ENCODE measurements around the gene C6orf52.

GRCh38 chr6:10690651-10691445 lies 3.6 kb downstream of the C6orf52 start:
- TF ChIP-seq, protein P1, sequence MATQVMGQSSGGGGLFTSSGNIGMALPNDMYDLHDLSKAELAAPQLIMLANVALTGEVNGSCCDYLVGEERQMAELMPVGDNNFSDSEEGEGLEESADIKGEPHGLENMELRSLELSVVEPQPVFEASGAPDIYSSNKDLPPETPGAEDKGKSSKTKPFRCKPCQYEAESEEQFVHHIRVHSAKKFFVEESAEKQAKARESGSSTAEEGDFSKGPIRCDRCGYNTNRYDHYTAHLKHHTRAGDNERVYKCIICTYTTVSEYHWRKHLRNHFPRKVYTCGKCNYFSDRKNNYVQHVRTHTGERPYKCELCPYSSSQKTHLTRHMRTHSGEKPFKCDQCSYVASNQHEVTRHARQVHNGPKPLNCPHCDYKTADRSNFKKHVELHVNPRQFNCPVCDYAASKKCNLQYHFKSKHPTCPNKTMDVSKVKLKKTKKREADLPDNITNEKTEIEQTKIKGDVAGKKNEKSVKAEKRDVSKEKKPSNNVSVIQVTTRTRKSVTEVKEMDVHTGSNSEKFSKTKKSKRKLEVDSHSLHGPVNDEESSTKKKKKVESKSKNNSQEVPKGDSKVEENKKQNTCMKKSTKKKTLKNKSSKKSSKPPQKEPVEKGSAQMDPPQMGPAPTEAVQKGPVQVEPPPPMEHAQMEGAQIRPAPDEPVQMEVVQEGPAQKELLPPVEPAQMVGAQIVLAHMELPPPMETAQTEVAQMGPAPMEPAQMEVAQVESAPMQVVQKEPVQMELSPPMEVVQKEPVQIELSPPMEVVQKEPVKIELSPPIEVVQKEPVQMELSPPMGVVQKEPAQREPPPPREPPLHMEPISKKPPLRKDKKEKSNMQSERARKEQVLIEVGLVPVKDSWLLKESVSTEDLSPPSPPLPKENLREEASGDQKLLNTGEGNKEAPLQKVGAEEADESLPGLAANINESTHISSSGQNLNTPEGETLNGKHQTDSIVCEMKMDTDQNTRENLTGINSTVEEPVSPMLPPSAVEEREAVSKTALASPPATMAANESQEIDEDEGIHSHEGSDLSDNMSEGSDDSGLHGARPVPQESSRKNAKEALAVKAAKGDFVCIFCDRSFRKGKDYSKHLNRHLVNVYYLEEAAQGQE (IDR thresholded peaks at IDR 0.05; ENCODE audit: borderline replicate concordance in 1 of 2, low read depth in 1 of 2, low read length in 2 of 2), result no peak
- TF ChIP-seq MAZ (IDR thresholded peaks at IDR 0.05; ENCODE audit: borderline replicate concordance, low read depth, low read length) (no peak), MAZ (CRISPR knock-in tag; IDR thresholded peaks at IDR 0.05; ENCODE audit: low read depth) (no peak), ARNT (IDR thresholded peaks at IDR 0.05) (no peak), ZNF274 (CRISPR knock-in tag; IDR thresholded peaks at IDR 0.05) (no peak), ZNF451 (CRISPR knock-in tag; IDR thresholded peaks at IDR 0.05) (no peak), KDM4B (CRISPR knock-in tag; IDR thresholded peaks at IDR 0.05) (no peak), ZBTB46 (CRISPR knock-in tag; IDR thresholded peaks at IDR 0.05; ENCODE audit: borderline replicate concordance) (no peak), POLR2AphosphoS5 (IDR thresholded peaks at IDR 0.05; ENCODE audit: low read depth, low read length) (no peak), PREB (CRISPR knock-in tag; IDR thresholded peaks at IDR 0.05) (no peak)
- TF ChIP-seq, protein P2, sequence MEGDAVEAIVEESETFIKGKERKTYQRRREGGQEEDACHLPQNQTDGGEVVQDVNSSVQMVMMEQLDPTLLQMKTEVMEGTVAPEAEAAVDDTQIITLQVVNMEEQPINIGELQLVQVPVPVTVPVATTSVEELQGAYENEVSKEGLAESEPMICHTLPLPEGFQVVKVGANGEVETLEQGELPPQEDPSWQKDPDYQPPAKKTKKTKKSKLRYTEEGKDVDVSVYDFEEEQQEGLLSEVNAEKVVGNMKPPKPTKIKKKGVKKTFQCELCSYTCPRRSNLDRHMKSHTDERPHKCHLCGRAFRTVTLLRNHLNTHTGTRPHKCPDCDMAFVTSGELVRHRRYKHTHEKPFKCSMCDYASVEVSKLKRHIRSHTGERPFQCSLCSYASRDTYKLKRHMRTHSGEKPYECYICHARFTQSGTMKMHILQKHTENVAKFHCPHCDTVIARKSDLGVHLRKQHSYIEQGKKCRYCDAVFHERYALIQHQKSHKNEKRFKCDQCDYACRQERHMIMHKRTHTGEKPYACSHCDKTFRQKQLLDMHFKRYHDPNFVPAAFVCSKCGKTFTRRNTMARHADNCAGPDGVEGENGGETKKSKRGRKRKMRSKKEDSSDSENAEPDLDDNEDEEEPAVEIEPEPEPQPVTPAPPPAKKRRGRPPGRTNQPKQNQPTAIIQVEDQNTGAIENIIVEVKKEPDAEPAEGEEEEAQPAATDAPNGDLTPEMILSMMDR (CRISPR knock-in tag; IDR thresholded peaks at IDR 0.05), result no peak
